NCI-H128 (cell line): Measurements from ENCODE around the gene DHX58.

ENCODE experiments used
- DNase-seq: peaks from one replicate; lab custom pipeline; 2025; ENCODE audit not compliant: unreplicated experiment; lab: John Stamatoyannopoulos, UW

Gene DHX58

GRCh38 chr17:42056635-42057034, 55.9 kb downstream of the DHX58 start:
- no peak for DNase-seq

- no peak for DNase-seq
Observed at GRCh38 chr17:42055496-42055895, 57.0 kb downstream of the DHX58 start.

DNA sequence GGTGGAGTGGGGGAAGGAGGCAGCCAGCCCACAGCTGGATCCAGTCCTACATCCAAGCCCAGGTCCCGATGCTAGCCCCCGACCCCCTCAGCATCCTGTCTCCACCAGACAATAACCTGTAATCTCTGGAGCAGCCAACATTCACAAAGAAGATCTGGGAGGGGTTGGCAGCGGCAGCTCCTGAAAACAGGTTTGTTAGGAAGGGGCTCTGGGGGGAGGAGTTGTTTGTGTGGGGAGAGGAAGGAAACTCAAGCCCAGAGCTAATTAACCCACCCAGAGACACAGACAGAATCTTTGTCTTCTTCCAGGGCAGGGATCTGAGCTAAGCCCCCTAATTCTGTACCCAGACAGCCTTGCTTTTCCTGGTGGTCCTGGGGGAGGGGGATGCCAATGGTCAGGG, 57.5 kb downstream of the DHX58 start:
- no peak for DNase-seq

- DNase-seq: no peak
Observed at GRCh38 chr17:42053731-42054500, 58.6 kb downstream of the DHX58 start.

GRCh38 chr17:42052346-42052877, 60.1 kb downstream of the DHX58 start:
- no peak for DNase-seq

- DNase-seq: no peak
Observed at GRCh38 chr17:42051645-42052044, 60.9 kb downstream of the DHX58 start.
